Measurements from ENCODE around the gene PNPLA7. TPM values are rescaled to one million over a fixed set of nuclear protein-coding genes. Genes with fewer than 3 reads are reported as not detected.
"Not testable (repeated sequence)": the region's sequence is repeated elsewhere in the genome, so short reads cannot be mapped to it uniquely, and the experiment has no call there.

PNPLA7 gene
- total and polyA plus RNA-seq, 10 of the 15 experiments (the other 5 are each of a cell fraction or from before 2014, with no cell fraction given), result 0.04 to 0.85 (median 0.19) TPM; not detected in 1

DNA sequence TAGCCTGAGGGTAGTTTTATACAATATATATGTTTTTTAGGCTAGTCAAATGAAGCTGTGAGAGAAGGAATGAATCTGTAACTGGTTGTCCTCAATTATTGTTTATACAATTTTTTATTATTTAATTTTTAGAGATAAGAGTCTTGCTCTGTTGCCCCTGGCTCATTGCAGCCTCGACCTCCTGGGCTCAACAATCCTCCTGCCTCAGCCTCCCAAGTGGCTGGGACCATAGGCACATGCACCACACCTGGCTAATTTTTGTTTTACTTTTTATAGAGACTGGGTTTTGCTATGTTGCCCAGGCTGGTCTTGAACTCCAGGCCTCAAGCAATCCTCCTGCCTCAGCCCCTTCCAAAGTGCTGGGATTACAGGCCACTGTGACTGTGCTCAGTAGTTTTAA, 4.1 kb upstream of the PNPLA7 start:
- in situ Hi-C loops (cut with MboI) (no loop called here), intact Hi-C loops (cut with micrococcal nuclease; ENCODE audit: unreplicated experiment) (no loop called here)
- TF ChIP-seq POLR2AphosphoS5 (IDR thresholded peaks at IDR 0.05; ENCODE audit: low read length) (no peak), EP300 (IDR thresholded peaks at IDR 0.05; ENCODE audit: borderline replicate concordance in 1 of 2, control insufficient read depth in 1 of 2, low read depth in 2 of 2, low read length in 2 of 2) (no peak)
- POLR2A ChIA-PET, result interaction anchor here (0.5 kb wide), 1 partner anchor 293 kb away, joined by 4 read pairs; no protein-coding TSS in a partner anchor
- Histone ChIP-seq H3K36me3 (ENCODE audit: control insufficient read depth in 2 of 2, insufficient read depth in 2 of 2, low read length in 1 of 2) (peaks cover 9 to 18% of the 10 kb centered on the region in 2 experiments), H3K9ac (ENCODE audit: control insufficient read depth, insufficient read depth, low read length) (no peak overlapping the region), H3K4me1 (ENCODE audit: control insufficient read depth, insufficient read depth, low read length) (peaks cover 14% of the 10 kb centered on the region), H3K4me3 (no peak overlapping the region), H3K79me2 (ENCODE audit: control insufficient read depth, insufficient read depth, low read length) (peaks cover 11% of the 10 kb centered on the region), H3K27ac (ENCODE audit: control insufficient read depth, insufficient read depth) (no peak overlapping the region), H3K9me3 (replicated peaks; ENCODE audit: control insufficient read depth, insufficient read depth, low read length) (no peaks in the 10 kb centered on the region), H4K20me1 (ENCODE audit: control insufficient read depth, insufficient read depth) (no peaks in the 10 kb centered on the region), H3K27me3 (replicated peaks in 1 of 2; ENCODE audit: control insufficient read depth in 2 of 2, insufficient read depth in 2 of 2, low read length in 1 of 2) (no peaks in the 10 kb centered on the region), H3K4me2 (ENCODE audit: control insufficient read depth, insufficient read depth) (no peak overlapping the region), H2AFZ (ENCODE audit: control insufficient read depth, low read depth, low read length) (no peak overlapping the region)
- SMC1A ChIA-PET (ENCODE audit: uncharacterized antibody, unreplicated experiment), result no interaction called here
- ATAC-seq (no peak), FAIRE-seq (no peak), DNase-seq (ENCODE audit: low read depth, low spot score) (no peak)
- RAD21 ChIA-PET (ENCODE audit: unreplicated experiment), result no interaction called here
- CTCF ChIA-PET, result no interaction called here
- no TSS peak for BruUV-seq (replicated peaks)
- WGBS (ENCODE audit: insufficient coverage, insufficient replicate concordance, low lambda C conversion rate, missing lambda C conversion rate), result 38% methylated on average over 1 of the region's 1 CpG

DNA sequence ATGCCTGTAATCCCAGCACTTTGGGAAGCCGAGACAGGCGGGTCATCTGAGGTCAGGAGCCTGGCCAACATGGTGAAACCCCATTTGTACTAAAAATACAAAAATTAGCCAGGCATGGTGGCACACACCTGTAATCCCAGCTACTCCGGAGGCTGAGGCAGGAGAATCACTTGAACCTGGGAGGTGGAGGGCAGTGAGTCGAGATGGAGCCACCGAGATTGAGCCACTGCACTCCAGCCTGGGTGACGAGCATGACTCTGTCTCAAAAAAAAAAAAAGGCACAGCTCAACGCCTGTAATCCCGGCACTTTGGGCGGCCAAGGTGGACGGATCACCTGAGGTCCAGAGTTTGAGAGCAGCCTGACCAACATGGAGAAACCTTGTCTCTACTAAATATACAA, 3.5 kb upstream of the PNPLA7 start:
- CTCF ChIA-PET; POLR2A ChIA-PET; ATAC-seq; H2AFZ ChIP-seq (ENCODE audit: control insufficient read depth, low read depth, low read length); DNase-seq (ENCODE audit: low read depth, low spot score); H3K9me3 ChIP-seq (replicated peaks; ENCODE audit: control insufficient read depth, insufficient read depth, low read length); intact Hi-C loops (cut with micrococcal nuclease; ENCODE audit: unreplicated experiment); H3K27me3 ChIP-seq (replicated peaks in 1 of 2; ENCODE audit: control insufficient read depth in 2 of 2, insufficient read depth in 2 of 2, low read length in 1 of 2); H4K20me1 ChIP-seq (ENCODE audit: control insufficient read depth, insufficient read depth); in situ Hi-C loops (cut with MboI); H3K4me2 ChIP-seq (ENCODE audit: control insufficient read depth, insufficient read depth); FAIRE-seq; H3K4me3 ChIP-seq; H3K9ac ChIP-seq (ENCODE audit: control insufficient read depth, insufficient read depth, low read length); H3K27ac ChIP-seq (ENCODE audit: control insufficient read depth, insufficient read depth); BruUV-seq (replicated peaks); SMC1A ChIA-PET (ENCODE audit: uncharacterized antibody, unreplicated experiment): not testable (repeated sequence)
- Histone ChIP-seq H3K79me2 (ENCODE audit: control insufficient read depth, insufficient read depth, low read length) (peaks cover 11% of the 10 kb centered on the region), H3K36me3 (ENCODE audit: control insufficient read depth in 2 of 2, insufficient read depth in 2 of 2, low read length in 1 of 2) (peaks cover 9 to 18% of the 10 kb centered on the region in 2 experiments), H3K4me1 (ENCODE audit: control insufficient read depth, insufficient read depth, low read length) (peaks cover 14% of the 10 kb centered on the region)
- 99% methylated on average over 10 of the region's 10 CpGs for WGBS (ENCODE audit: insufficient coverage, insufficient replicate concordance, low lambda C conversion rate, missing lambda C conversion rate)
- RAD21 ChIA-PET (ENCODE audit: unreplicated experiment), result interaction anchor here (0.5 kb wide), 1 partner anchor 23 kb away, joined by 3 read pairs; no protein-coding TSS in a partner anchor

Data from GM12878 (cell line).